Endometrial microvascular endothelial cells (primary cell): ENCODE results near the gene GH2. TPM values are rescaled to one million over a fixed set of nuclear protein-coding genes. Genes with fewer than 3 reads are reported as not detected.
"Not testable (repeated sequence)": the region's sequence is repeated elsewhere in the genome, so short reads cannot be mapped to it uniquely, and the experiment has no call there.

Experiments
- in situ Hi-C: cut with HindIII; loops from 2 replicates; pipeline ENCODE4 v1.10.0; 2017; ENCODE audit warnings: low sequenced_read_pairs, low pct_unique_long_range_greater_than_20kb; ENCODE audit errors: inconsistent ontology term
- total RNA-seq: library from RNA; depleted of rRNA; stranded (reverse); fragments of >200 nt; gene quantifications from one replicate; pipeline ENCODE4 v1.2.3, GENCODE V29; 2015; ENCODE audit errors: inconsistent ontology term

GH2 gene
- total RNA-seq: not detected

DNA sequence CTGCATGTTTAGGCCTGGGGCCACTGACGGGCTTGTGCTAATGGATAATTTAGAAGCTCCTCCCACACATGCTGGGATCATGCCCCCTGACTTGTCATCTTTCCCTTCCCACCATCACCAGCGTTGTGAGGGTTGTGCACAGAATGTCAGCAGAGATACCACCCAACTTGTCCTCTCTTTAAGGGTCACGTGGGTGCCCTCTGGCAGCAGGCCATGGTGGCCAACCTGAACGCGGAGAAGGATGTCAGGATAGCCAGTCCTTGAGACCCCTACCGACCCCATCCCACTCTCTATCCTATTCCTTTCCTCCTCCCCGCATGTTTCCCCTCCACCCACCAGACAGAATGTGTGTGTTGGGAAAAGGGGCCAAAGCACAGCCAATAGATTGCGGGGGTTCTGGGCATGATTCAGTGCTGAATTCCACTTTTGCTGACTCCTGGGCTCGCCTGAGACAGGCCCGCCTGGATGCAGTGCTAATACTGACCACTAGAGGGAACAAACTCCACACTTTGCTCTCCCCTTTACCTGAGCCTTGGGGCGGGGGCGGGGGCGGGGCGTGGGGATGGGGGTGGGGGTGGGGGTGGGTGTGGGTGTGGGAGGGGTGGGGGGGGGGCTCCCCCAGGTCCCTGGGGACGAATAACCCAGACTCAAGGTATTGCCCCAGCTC lies at the start of gene GH2:
Gene GH2 (minus strand): TSS at position 10 of the 667 bp plus-strand sequence. CDS start 143 bp downstream, outside the sequence.
- in situ Hi-C loops: no loop called here

DNA sequence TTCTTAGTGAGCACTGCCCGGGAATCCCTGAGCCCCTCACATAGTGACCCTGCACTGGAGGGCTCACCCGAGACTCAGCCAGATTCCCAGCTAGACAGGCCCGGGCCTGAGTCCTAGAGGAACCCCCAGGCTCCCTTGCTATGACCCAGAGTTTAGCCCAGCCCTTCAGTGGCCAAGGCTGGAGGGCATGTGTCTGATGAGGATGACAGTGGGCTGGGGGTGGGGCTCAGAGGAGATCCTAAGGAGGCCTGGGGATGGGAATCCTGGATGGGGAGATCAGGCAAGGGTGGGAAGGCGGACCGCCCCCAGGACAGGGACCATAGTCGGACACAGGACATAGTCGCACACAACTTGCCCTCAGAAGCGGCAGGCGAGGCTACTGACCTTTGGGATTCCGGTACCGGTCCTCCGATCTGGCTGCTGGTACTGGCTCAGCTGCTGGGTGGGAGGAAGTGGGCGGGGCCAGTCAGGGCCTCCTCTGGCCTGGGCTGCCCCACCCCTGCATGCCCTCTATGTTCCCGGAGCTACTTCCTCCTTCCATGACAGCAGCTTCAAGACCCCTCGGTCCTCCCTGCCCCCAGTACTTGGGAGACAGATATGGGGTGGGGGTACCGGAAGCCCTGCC lies 49.3 kb upstream of the GH2 start:
- in situ Hi-C loops: no loop called here

DNA sequence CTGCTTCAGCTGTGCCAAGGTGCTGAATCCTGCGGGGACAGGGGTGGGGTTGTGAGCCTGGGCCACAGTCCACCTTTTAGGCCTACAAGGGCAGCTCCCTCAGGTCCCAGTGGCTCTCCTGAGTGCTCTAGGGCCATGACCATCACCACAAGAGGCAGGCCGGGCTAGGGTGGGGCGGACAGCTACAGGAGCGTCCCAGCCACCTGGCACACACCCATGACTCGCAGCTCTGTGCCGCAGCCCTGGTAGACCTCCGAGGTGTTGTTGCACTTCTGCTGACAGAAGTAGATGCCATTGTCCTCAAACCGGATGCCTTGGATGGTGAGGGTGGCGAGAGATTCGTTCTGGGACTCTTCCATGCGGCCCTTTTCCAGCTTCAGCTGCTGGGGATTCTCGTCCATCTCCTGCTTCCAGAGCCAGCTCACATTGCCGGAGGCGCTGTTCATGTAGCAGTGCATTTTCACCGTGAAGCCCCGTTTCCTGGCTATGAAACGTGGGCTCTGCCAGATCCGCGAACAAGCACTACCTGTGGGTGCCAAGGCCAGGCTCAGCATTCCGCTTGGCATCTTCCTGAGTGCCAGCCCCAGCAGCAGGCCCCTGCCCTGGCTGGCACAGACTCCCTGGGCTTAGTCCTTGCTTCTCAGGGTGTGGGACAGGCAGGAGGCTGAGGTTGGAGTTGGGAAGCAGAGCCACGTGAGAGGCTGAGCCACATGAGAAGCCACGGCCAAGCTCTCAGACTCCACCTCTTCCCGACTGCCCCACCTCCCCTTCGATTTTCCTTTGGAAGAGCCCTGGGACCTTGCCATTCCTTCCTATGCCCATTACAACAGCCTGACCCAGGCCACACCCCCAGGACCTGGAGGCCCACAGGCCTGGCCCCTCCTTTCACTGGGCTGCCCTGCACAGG lies 48.4 kb upstream of the GH2 start:
- in situ Hi-C loops: no loop called here

DNA sequence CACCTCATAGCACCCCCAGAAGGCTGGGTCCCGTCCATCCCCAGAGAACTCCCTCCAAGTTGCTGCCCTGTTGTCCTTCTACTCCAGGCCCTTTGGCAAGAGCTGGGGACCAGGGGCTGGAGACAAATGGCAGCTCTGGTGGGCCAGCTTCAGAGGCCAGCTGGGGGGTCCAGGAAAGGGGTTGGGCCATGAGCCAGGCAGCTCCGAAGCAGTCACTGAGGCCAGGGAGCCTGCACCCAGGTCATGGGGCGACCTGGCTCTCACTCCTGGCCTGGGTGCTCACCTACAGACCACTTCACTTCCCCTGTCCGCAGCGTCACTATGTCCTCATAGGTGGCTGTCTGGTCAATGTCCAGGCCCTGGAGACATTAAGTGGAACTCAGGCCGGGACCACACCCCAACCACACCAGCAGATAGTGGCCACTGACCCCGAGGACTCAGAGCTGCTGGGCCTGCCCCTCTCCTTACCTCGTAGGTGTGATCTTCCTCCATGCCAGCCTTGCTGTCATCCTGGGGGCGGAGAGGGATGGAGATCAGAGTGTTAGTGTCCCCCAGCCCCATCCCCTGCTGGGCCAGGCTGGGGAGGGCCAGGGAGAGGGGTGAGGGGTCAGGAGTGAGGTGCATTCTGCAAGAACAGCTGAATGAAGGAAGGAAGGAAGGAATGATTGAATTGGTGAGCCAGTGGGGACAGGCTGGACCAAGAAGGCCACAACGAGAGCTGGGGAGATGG lies 47.4 kb upstream of the GH2 start:
- in situ Hi-C loops: no loop called here

DNA sequence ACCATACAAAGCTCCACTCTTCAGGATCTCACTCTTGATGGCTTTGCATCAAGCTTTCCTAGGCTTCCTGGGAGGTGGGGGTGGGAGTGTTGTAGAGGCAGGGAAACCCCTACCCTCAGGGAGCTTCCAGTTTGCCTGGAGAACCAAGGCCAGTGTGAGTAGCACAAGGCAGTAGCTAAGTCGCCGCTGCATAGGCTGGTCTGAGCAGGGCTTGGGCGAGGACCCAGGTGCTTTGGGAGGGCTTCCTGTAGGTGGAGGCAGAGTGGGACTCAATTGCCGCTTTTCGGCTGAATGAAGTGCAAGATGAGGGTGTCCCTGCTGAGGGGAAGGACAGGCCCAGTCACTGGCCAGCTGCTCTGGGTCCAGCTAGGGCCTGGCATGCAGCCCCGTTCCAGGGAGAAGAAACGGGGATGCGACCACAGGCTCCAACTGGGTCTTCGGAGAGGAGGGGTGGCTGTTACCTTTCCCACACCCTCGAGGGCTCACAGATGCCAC lies 46.5 kb upstream of the GH2 start:
- in situ Hi-C loops: no loop called here

DNA sequence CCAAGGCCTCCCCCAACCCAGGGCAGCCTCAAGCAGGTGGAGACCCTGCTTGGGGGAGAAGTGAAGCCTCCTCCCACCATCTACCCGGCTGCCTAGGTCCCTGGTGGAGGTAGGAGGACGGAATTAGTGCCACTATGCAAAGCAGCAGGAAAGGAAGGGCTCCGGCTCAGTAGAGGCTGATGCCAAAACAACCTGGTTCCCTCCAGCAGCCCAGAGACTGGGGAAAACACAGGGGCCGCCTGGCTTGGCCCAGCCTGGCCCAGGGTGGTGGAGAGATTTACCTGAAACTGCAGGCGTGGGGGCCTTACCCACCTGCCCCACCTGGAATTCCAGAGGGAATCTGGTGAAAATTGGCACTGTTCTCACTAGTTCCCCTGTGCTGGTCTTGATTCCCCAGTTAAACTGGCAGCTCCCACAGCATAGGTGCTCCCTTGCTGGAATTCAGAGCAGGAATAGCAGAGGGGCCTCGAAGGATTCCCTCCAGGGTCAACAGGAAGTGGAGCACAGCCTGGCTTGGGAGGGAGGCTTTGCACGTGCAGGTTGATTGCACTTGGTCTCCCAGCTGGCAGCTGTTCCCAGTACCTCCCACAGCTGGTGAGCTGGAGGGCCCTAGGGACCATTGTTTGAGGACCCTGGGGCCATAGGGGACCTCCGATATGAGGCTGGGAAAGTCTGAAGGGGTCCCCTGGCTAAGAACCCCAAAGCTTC lies 45.9 kb upstream of the GH2 start:
- in situ Hi-C loops: no loop called here

DNA sequence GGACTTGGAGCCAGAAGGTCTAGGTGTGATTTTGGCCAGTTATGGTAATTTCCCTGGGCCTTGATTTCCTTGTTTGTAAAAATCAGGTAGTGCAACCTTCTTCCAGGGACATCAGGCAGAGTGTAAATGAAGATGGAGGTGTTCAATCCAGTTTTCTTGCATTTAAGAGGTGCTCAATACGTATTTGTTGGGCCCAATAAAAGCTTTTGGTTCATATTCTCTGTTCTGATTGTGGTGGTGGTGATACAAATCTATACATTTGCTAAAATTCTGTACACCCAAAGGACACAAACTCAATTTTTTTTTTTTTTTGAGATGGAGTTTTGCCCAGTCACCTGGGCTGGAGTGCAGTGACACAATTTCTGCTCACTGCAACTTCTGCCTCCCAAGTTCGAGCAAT lies 44.4 kb upstream of the GH2 start:
- in situ Hi-C loops: no loop called here

DNA sequence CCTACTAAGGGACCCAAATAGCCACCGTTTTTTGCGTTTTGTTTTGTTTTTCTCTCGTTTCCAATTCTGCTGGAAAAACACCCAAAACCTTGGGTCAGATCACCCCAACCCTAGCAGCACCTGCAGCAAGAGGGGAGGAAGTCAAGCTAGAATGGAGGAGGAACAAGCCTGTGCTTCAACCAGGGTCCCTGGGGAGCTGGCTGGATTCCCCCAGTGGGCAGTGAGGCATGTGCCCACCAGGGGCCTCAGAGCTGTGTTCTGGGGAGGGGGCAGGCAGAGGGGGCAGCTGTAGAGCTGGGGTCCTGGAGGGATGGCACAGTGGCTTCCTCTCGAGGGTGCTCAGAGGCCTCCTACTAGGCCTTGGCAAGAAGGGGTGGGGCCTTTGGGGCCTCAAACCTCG lies 43.9 kb upstream of the GH2 start:
- in situ Hi-C loops: no loop called here

DNA sequence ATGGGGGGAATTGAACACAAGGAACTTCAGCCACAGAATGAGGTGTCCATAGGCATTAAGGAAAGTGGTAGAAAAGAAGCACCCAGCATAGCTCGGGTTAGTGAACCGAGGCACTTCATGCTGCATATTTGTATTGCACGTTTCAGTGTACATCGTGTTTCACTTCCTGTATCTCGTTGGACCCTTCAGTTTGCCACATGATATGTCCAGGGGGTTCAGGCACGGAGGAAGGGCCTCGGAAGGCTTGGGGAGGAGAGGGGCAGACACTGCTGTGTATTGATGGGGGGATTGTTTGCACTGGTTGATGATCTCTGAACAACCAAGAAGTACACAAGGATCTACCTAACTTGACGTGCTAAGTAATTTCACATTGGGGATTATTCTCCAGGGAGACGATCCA lies 40.7 kb upstream of the GH2 start:
- in situ Hi-C loops: not testable (repeated sequence)

DNA sequence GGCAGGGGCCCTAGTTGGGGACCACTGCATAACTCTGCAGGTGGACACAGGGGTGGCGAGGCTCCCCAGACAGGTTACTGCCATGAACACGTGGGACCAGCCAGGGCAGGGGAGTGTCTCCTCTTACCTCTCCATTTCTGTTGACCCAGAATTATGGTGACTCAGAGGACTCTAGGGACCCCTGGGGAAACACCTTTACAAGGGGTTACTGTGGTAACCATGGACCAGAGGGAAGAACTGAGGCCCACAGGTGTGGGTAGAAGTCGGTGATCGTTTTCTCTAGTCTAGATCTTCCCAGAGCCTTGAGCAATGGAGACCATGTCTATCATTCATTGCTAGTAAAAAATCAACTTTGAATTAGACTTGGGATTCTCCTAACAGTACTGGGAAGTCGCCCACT lies 39.0 kb upstream of the GH2 start:
- in situ Hi-C loops: not testable (repeated sequence)

DNA sequence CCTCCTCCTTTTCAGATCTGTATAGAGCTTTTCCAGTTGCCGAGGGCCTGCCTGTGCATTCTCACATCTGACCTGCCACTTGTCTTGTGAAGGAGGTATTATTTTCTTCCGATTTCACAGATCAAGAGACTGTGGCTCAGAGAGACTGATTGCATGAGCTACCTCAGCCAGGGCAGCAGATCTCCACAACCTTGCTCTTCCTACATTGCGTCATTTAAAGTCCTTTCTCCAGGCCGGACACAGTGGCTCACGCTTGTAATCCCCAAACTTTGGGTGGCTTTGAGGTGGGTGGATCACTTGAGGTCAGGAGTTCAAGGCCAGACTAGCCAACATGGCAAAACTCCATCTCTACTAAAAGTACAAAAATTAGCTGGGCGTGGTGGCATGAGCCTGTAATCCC lies 38.3 kb upstream of the GH2 start:
- in situ Hi-C loops: not testable (repeated sequence)

DNA sequence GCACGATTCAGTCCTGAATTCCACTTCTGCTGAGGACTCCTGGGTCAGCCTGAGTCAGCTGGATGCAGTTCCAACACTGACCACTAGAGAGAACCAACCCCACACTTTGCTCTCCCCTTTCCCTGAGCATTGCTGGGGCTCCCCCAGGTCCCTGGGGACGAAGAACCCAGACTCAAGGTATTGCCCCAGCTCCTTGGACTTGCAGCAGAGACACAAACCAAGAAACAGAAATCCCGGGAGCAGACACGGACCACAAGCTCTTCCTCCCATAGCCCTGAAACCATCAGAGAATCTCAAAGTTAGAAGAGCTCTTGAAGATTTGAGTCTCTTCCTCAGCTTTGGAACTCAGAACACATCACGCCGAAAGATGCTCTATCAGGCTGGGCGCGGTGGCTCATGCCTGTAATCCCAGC lies 37.6 kb upstream of the GH2 start:
- in situ Hi-C loops: no loop called here

DNA sequence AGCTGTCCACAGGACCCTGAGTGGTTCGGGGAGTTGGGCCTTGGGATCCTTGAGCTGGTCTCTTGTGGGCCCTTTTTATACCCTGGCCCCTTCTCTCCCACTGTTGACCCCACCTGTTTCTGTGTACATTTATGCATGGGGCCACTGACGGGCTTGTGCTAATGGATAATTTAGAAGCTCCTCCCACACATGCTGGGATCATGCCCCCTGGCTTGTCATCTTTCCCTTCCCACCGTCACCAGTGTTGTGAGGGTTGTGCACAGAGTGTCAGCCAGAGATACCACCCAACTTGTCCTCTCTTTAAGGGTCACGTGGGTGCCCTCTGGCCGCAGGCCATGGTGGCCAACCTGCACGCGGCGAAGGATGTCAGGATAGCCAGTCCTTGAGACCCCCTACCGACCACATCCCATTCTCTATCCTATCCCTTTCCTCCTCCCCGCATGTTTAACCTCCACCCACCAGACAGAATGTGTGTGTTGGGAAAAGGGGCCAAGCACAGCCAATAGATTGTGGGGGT lies 37.1 kb upstream of the GH2 start, which contains the start of gene GH1:
Gene GH1 (minus strand): TSS at position 51 of the 517 bp plus-strand sequence. CDS start 63 bp downstream, outside the sequence.
- in situ Hi-C loops: not testable (repeated sequence)

DNA sequence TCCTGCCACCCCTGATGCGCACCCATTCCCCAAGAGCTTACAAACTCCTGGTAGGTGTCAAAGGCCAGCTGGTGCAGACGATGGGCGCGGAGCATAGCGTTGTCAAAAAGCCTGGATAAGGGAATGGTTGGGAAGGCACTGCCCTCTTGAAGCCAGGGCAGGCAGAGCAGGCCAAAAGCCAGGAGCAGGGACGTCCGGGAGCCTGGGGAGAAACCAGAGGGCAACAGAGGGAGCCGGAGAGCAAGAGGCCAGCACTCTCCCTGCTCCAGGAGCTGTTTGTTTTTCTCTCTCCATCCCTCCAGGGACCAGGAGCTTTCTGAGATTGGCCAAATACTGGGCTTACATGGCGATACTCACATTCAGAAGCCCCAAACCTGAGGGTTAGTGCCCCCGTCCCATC lies 36.6 kb upstream of the GH2 start:
- in situ Hi-C loops: no loop called here

DNA sequence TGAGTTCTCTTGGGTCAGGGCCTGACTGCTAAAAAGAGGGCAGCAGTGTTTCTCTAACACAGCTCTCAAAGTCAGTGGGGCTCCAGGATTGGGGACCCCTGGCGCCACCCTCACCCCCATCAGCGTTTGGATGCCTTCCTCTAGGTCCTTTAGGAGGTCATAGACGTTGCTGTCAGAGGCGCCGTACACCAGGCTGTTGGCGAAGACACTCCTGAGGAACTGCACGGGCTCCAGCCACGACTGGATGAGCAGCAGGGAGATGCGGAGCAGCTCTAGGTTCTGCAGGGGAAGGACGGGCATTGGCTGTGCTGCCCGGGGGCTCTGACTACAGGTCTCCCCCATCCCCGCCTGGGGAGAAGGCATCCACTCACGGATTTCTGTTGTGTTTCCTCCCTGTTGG lies 35.9 kb upstream of the GH2 start:
- in situ Hi-C loops: no loop called here

DNA sequence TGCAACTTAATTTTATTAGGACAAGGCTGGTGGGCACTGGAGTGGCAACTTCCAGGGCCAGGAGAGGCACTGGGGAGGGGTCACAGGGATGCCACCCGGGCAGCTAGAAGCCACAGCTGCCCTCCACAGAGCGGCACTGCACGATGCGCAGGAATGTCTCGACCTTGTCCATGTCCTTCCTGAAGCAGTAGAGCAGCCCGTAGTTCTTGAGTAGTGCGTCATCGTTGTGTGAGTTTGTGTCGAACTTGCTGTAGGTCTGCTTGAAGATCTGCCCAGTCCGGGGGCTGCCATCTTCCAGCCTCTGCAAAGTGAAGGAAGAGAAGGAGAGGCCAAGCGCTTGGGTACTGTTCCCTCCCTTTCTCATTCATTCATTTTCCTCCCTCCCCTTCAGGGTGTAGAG lies 35.5 kb upstream of the GH2 start:
- in situ Hi-C loops: not testable (repeated sequence)

DNA sequence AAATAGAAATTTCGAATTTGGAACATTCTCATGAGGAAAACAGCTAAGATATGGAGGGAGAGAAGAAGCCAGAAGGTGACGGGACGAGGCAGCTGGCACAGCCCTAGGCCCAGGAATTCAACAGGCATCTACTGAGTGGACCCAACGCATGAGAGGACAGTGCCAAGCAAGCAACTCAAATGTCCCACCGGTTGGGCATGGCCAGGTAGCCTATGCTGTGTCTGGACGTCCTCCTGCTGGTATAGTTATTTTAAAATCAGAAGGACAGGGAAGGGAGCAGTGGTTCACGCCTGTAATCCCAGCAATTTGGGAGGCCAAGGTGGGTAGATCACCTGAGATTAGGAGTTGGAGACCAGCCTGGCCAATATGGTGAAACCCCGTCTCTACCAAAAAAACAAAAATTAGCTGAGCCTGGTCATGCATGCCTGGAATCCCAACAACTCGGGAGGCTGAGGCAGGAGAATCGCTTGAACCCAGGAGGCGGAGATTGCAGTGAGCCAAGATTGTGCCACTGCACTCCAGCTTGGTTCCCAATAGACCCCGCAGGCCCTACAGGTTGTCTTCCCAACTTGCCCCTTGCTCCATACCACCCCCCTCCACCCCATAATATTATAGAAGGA lies 34.9 kb upstream of the GH2 start:
- in situ Hi-C loops: no loop called here

DNA sequence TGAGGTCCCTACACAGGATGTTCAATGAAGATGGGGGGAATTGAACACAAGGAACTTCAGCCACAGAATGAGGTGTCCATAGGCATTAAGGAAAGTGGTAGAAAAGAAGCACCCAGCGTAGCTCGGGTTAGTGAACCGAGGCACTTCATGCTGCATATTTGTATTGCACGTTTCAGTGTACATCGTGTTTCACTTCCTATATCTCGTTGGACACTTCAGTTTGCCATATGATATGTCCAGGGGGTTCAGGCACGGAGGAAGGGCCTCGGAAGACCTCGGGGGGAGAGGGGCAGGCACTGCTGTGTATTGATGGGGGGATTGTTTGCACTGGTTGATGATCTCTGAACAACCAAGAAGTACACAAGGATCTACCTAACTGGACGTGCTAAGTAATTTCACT lies 34.0 kb upstream of the GH2 start:
- in situ Hi-C loops: not testable (repeated sequence)
